GM10248 (cell line): ENCODE results near the gene TNFSF4.

Experiments used
- CTCF ChIA-PET: fragments of 300-600 bp; sonication (Branson Sonifier 250); formaldehyde crosslinking; extraction: SDS; loops from one replicate; lab custom pipeline; 2021; ENCODE audit warnings: antibody characterized with exemption; lab: Yijun Ruan, JAX
- POLR2A ChIA-PET: fragments of 350-650 bp; sonication (Branson Sonifier 250); formaldehyde crosslinking; extraction: SDS; loops from one replicate; lab custom pipeline; 2020; ENCODE audit warnings: antibody characterized with exemption; lab: Yijun Ruan, JAX
- DNase-seq: peaks from one replicate; pipeline ENCODE4 v3.0.0; 2012; ENCODE audit errors: extremely low spot score
- TF ChIP-seq, protein P1 (sequence below): IDR thresholded peaks from 2 replicates; pipeline ENCODE4 v1.5.1; 2012; ENCODE audit warnings: mild to moderate bottlenecking, low read depth; ENCODE audit errors: extremely low read depth, missing control alignments, control extremely low read depth

Gene TNFSF4

DNA sequence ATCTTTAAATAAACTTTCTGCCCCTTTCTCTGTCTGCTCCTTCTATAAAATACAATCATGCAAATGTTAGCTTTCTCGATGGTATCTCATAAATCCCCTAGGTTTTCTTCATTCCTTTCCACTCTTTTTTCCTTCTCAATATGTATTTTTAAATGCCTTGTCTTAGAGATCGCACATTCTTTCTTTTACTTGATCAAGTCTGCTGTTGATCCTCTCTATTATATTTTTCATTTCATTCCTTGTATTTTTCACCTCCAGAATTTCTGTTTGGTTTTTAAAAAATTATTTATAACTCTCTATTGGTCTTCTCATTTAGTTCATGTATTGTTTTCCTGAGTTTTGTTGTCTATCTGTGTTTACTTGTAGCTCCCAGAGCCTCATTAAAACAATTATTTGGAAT is 36.0 kb downstream of the TNFSF4 start:
- ChIA-PET POLR2A (no interaction called here), CTCF (interaction anchor here (1.2 to 1.6 kb wide), 2 partner anchors 8 to 31 kb away, joined by 3 to 5 read pairs; no protein-coding TSS in a partner anchor)
- DNase-seq, result no peak
- TF ChIP-seq, protein P1, sequence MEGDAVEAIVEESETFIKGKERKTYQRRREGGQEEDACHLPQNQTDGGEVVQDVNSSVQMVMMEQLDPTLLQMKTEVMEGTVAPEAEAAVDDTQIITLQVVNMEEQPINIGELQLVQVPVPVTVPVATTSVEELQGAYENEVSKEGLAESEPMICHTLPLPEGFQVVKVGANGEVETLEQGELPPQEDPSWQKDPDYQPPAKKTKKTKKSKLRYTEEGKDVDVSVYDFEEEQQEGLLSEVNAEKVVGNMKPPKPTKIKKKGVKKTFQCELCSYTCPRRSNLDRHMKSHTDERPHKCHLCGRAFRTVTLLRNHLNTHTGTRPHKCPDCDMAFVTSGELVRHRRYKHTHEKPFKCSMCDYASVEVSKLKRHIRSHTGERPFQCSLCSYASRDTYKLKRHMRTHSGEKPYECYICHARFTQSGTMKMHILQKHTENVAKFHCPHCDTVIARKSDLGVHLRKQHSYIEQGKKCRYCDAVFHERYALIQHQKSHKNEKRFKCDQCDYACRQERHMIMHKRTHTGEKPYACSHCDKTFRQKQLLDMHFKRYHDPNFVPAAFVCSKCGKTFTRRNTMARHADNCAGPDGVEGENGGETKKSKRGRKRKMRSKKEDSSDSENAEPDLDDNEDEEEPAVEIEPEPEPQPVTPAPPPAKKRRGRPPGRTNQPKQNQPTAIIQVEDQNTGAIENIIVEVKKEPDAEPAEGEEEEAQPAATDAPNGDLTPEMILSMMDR, result no peak

- ChIA-PET CTCF (no interaction called here), POLR2A (no interaction called here)
- no peak for DNase-seq
- TF ChIP-seq, protein P1, result no peak
These were observed 38.2 kb downstream of the TNFSF4 start for GRCh38 chr1:173168941-173169340.

DNA sequence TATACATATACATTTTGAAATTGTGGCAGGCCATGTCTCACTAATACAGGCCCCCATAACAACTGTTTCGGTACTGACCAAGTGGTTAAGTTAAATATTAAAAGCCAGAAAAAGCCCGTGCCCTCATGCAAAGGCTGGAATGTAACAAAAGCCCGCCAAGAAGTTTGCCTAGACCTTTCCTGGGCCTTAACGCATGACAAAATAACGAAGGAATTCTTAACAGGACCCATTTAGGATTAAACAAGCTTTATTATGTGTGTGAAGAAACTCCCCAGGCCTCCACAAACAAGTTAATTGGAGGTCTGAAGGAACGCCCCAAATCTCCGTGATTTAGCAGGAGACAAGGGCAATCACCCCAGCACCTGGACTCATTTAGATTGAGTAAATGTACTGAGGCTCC is 42.4 kb downstream of the TNFSF4 start:
- TF ChIP-seq, protein P1, result no peak
- no peak for DNase-seq
- ChIA-PET POLR2A (no interaction called here), CTCF (no interaction called here)

GRCh38 chr1:173164178-173164577 is 43.0 kb downstream of the TNFSF4 start:
- ChIA-PET POLR2A (no interaction called here), CTCF (interaction anchor here (1.1 kb wide), 1 partner anchor 10 kb away, joined by 3 read pairs; no protein-coding TSS in a partner anchor)
- TF ChIP-seq, protein P1, result no peak
- no peak for DNase-seq

GRCh38 chr1:173163222-173163621 is 43.9 kb downstream of the TNFSF4 start:
- CTCF ChIA-PET, result interaction anchor here (1.1 to 1.3 kb wide), 2 partner anchors 7 to 9 kb away, joined by 3 to 5 read pairs; no protein-coding TSS in a partner anchor
- DNase-seq, result no peak
- TF ChIP-seq, protein P1, result no peak
- POLR2A ChIA-PET, result no interaction called here

DNA sequence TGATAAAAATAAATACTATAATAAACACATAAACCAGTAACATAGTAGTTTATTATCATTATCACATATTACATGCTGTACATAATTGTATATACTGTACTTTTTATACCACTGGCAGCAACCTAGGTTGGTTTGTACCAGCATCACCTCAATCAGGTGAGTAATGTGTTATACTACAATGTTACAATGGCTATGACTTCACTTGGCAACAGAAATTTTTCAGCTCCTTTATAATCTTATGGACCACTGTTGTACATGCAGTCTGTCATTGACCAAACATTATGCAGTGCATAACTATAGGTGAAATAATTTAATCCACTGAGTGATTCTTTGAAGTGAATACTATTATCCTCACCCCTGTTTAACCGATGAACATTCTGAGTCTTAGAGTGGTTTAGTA is 44.5 kb downstream of the TNFSF4 start:
- TF ChIP-seq, protein P1, result no peak
- POLR2A ChIA-PET, result no interaction called here
- no peak for DNase-seq
- CTCF ChIA-PET, result interaction anchor here (0.8 to 1.3 kb wide), 3 partner anchors 8 to 420 kb away, joined by 3 to 5 read pairs (median 5); no protein-coding TSS in a partner anchor
